GM20000 (cell line): Measurements from ENCODE around the gene ARVCF.

Experiments used
- DNase-seq: peaks from one replicate; pipeline ENCODE4 v3.0.0; 2012; ENCODE audit warnings: low spot score
- CTCF ChIP-seq: IDR thresholded peaks from 2 replicates; pipeline ENCODE4 v1.5.1; 2012; ENCODE audit warnings: mild to moderate bottlenecking, control low read depth; ENCODE audit errors: extremely low read depth, missing control alignments

ARVCF gene

GRCh38 chr22:20016734-20017621, at the start of gene ARVCF:
Gene ARVCF, minus strand, starts transcription at chr22:20016823. Its CDS starts 26,029 bp downstream, at chr22:19990794.
- TF ChIP-seq CTCF: no peak
- peak; percentile 100 for DNase-seq

- DNase-seq: no peak
- no peak for TF ChIP-seq CTCF
Measured at GRCh38 chr22:20065896-20066616, 49.4 kb upstream of the ARVCF start.

GRCh38 chr22:20064545-20065262, 48.1 kb upstream of the ARVCF start:
- no peak for TF ChIP-seq CTCF
- DNase-seq: no peak

- DNase-seq: no peak
- no peak for TF ChIP-seq CTCF
Measured at GRCh38 chr22:20064140-20064480, 47.5 kb upstream of the ARVCF start.

GRCh38 chr22:20063271-20064139, 46.9 kb upstream of the ARVCF start:
- DNase-seq: no peak
- TF ChIP-seq CTCF: no peak

- no peak for DNase-seq
- no peak for TF ChIP-seq CTCF
Measured at GRCh38 chr22:20062766-20063083, 46.1 kb upstream of the ARVCF start.
